NT2/D1 (cell line): ENCODE measurements around the gene TWF1.

ENCODE experiments used
- YY1 ChIP-seq: IDR thresholded peaks from 2 replicates; pipeline ENCODE4 v1.6.1; 2011; ENCODE audit not compliant: insufficient read length, insufficient read depth
- ZNF274 ChIP-seq: IDR thresholded peaks from 2 replicates; pipeline ENCODE4 v1.6.1; 2011; ENCODE audit warnings: mild to moderate bottlenecking, low read depth, low read length

DNA sequence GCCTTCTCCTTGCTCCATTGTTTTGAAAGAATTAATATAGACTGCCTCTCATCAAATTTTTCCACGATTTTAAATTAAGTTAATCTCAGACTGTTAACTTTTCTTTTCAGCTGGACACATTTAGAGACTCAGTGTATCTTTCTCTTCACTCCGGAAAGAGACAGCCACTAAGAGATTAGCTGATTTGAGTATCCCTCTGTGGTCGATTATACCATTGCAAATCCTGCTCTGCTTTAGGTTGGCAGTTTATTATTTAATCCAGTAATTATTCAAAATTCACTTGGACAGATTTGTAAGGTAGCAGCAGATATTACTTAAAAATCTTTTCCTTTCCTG lies 588 bp upstream of the TWF1 start:
- TF ChIP-seq YY1 (no peak), ZNF274 (no peak)
